K562 (cell line): Measurements from ENCODE around the gene ATP2A3. TPM values are rescaled to one million over a fixed set of nuclear protein-coding genes. Genes with fewer than 3 reads are reported as not detected.

Experiments
- BDP1 ChIP-seq: IDR thresholded peaks from 3 replicates; pipeline ENCODE4 v1.6.1; 2011; ENCODE audit not compliant: insufficient read length, insufficient read depth
- BHLHE40 ChIP-seq: IDR thresholded peaks from 2 replicates; pipeline ENCODE4 v1.6.1; 2011; ENCODE audit warnings: low read length, improper control_type of control experiment
- CBFA2T2 ChIP-seq: fragments of 450-650 bp; conservative IDR thresholded peaks from 2 replicates; pipeline ENCODE4 v1.6.1; 2017; ENCODE audit warnings: mild to moderate bottlenecking
- EGR1 ChIP-seq: fragments of 450-650 bp; conservative IDR thresholded peaks from 2 replicates; pipeline ENCODE4 v1.6.1; 2017; ENCODE audit warnings: mild to moderate bottlenecking
- EP300 ChIP-seq: IDR thresholded peaks from 2 replicates; pipeline ENCODE4 v1.6.1; 2012; ENCODE audit warnings: low read length, improper control_type of control experiment
- ETV6 ChIP-seq, 3 experiments: fragments of 150-350 bp in 1 of 3; sonication (generic) in 1 of 3; formaldehyde crosslinking in 1 of 3; IDR thresholded peaks; 2 replicates each; pipeline versions ENCODE4 v1.6.1 to v1.8.0; 2014 to 2022; ENCODE audit warnings: borderline replicate concordance in 2 of 3, low read depth in 2 of 3, antibody characterized with exemption in 1 of 3, low read length in 1 of 3, mild to moderate bottlenecking in 1 of 3, missing genetic modification reagents in 1 of 3
- KAT2B ChIP-seq: IDR thresholded peaks from one replicate; pipeline ENCODE4 v1.6.1; 2012; ENCODE audit warnings: low read depth, mild to moderate bottlenecking, control low read depth, inconsistent platforms, low read length, moderate library complexity
- MAZ ChIP-seq, 2 experiments: fragments of 450-650 bp in 1 of 2; sonication (generic) in 1 of 2; formaldehyde crosslinking; IDR thresholded peaks in 1 of 2; conservative IDR thresholded peaks in 1 of 2; 2 replicates each; pipeline versions ENCODE4 v1.4.0 to v1.5.0; 2020; ENCODE audit warnings: mild to moderate bottlenecking in 1 of 2, missing genetic modification reagents in 1 of 2
- VEZF1 ChIP-seq: fragments of 200-800 bp; sonication (Bioruptor generic); IDR thresholded peaks from 2 replicates; pipeline ENCODE4 v1.6.1; 2017; ENCODE audit warnings: missing genetic modification characterization, missing compliant biosample characterization
- polyA plus RNA-seq, 8 experiments: library from polyadenylated mRNA; depleted of rRNA in 4 of 8; stranded (reverse) in 5 of 8; unstranded in 3 of 8; fragments of >200 nt; fragmentation: Nextera tagmentation in 2 of 8; fragmentation: Illumina TruSeq in 1 of 8; extraction: Ambion mirVana in 2 of 8; extraction: Trizol in 1 of 8; gene quantifications; 2 replicates each; pipeline versions ENCODE4 v1.2.1 to v1.2.3, GENCODE V29; 2011 to 2014; ENCODE audit warnings: inconsistent platforms in 1 of 8, missing spikeins in 1 of 8
- total RNA-seq, 7 experiments: library from RNA; depleted of rRNA in 6 of 7; stranded (reverse); fragments of >200 nt in 6 of 7; fragmentation: Illumina TruSeq in 2 of 7; extraction: Trizol in 2 of 7; gene quantifications; 2 replicates each; pipeline versions ENCODE4 v1.2.1 to v1.2.3, GENCODE V29; 2011 to 2021; ENCODE audit warnings: low replicate concordance in 1 of 7
- TF ChIP-seq, protein P1 (sequence below): sonication (generic); formaldehyde crosslinking; IDR thresholded peaks from 2 replicates; pipeline ENCODE4 v1.5.0; 2020; ENCODE audit warnings: missing genetic modification reagents
- TF ChIP-seq, protein P2 (sequence below): fragments of 250-450 bp; sonication (Bioruptor Pico); IDR thresholded peaks from 2 replicates; pipeline ENCODE4 v1.4.0; 2020; ENCODE audit warnings: mild to moderate bottlenecking, moderate library complexity
- TF ChIP-seq, protein P3 (sequence below): sonication (generic); formaldehyde crosslinking; IDR thresholded peaks from 2 replicates; pipeline ENCODE4 v1.9.0; 2022; ENCODE audit warnings: mild to moderate bottlenecking, missing genetic modification reagents
- TF ChIP-seq, protein P4 (sequence below): fragments of 250-450 bp; sonication (Bioruptor Pico); IDR thresholded peaks from 2 replicates; pipeline ENCODE4 v1.8.0; 2021; ENCODE audit warnings: moderate library complexity, mild to moderate bottlenecking, inconsistent platforms
- TF ChIP-seq, protein P5 (sequence below), 2 experiments: IDR thresholded peaks in 1 of 2; conservative IDR thresholded peaks in 1 of 2; 2 replicates each; pipeline ENCODE4 v1.6.1; 2016; ENCODE audit warnings: low read depth in 2 of 2, mild to moderate bottlenecking in 1 of 2, missing compliant biosample characterization in 1 of 2, missing genetic modification characterization in 1 of 2, moderate library complexity in 1 of 2

ATP2A3 gene
- total and polyA plus RNA-seq, 9 of the 15 experiments (the other 6 are each of a cell fraction or from before 2014, with no cell fraction given), result 0.65 to 103 (median 31.3) TPM

- TF ChIP-seq, protein P1, sequence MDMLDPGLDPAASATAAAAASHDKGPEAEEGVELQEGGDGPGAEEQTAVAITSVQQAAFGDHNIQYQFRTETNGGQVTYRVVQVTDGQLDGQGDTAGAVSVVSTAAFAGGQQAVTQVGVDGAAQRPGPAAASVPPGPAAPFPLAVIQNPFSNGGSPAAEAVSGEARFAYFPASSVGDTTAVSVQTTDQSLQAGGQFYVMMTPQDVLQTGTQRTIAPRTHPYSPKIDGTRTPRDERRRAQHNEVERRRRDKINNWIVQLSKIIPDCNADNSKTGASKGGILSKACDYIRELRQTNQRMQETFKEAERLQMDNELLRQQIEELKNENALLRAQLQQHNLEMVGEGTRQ (CRISPR knock-in tag), result peak; percentile 56
- peak; percentile 82 to 83; a peak in 1 of 4 replicates for TF ChIP-seq ETV6 (IDR thresholded peaks at IDR 0.05; ENCODE audit: borderline replicate concordance in 1 of 2, low read depth in 2 of 2, low read length in 1 of 2)
- no peak for TF ChIP-seq ETV6 (CRISPR knock-in tag; IDR thresholded peaks at IDR 0.05; ENCODE audit: borderline replicate concordance)
- TF ChIP-seq, protein P2, sequence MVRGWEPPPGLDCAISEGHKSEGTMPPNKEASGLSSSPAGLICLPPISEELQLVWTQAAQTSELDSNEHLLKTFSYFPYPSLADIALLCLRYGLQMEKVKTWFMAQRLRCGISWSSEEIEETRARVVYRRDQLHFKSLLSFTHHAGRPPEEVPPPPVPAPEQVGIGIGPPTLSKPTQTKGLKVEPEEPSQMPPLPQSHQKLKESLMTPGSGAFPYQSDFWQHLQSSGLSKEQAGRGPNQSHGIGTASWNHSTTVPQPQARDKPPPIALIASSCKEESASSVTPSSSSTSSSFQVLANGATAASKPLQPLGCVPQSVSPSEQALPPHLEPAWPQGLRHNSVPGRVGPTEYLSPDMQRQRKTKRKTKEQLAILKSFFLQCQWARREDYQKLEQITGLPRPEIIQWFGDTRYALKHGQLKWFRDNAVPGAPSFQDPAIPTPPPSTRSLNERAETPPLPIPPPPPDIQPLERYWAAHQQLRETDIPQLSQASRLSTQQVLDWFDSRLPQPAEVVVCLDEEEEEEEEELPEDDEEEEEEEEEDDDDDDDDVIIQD (CRISPR knock-in tag), result no peak
- TF ChIP-seq VEZF1 (CRISPR knock-in tag), result peak; percentile 27; the same call in 1 of the 2 replicates
- TF ChIP-seq EGR1, result peak; percentile 50
- peak in 1 of 2 experiments; percentile 28; a peak in 1 of 4 replicates for TF ChIP-seq MAZ (CRISPR knock-in tag; conservative IDR thresholded peaks at IDR 0.05 in 1 of 2, IDR thresholded peaks at IDR 0.05 in 1 of 2)
- TF ChIP-seq KAT2B, result no peak
- TF ChIP-seq EP300, result peak; percentile 54
- TF ChIP-seq CBFA2T2, result peak; percentile 25
- no peak for TF ChIP-seq BDP1
- peak; percentile 65 for TF ChIP-seq BHLHE40
- TF ChIP-seq, protein P3, sequence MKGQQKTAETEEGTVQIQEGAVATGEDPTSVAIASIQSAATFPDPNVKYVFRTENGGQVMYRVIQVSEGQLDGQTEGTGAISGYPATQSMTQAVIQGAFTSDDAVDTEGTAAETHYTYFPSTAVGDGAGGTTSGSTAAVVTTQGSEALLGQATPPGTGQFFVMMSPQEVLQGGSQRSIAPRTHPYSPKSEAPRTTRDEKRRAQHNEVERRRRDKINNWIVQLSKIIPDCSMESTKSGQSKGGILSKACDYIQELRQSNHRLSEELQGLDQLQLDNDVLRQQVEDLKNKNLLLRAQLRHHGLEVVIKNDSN, result peak; percentile 63
- TF ChIP-seq, protein P4, sequence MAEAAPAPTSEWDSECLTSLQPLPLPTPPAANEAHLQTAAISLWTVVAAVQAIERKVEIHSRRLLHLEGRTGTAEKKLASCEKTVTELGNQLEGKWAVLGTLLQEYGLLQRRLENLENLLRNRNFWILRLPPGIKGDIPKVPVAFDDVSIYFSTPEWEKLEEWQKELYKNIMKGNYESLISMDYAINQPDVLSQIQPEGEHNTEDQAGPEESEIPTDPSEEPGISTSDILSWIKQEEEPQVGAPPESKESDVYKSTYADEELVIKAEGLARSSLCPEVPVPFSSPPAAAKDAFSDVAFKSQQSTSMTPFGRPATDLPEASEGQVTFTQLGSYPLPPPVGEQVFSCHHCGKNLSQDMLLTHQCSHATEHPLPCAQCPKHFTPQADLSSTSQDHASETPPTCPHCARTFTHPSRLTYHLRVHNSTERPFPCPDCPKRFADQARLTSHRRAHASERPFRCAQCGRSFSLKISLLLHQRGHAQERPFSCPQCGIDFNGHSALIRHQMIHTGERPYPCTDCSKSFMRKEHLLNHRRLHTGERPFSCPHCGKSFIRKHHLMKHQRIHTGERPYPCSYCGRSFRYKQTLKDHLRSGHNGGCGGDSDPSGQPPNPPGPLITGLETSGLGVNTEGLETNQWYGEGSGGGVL (CRISPR knock-in tag), result no peak
- TF ChIP-seq, protein P5, sequence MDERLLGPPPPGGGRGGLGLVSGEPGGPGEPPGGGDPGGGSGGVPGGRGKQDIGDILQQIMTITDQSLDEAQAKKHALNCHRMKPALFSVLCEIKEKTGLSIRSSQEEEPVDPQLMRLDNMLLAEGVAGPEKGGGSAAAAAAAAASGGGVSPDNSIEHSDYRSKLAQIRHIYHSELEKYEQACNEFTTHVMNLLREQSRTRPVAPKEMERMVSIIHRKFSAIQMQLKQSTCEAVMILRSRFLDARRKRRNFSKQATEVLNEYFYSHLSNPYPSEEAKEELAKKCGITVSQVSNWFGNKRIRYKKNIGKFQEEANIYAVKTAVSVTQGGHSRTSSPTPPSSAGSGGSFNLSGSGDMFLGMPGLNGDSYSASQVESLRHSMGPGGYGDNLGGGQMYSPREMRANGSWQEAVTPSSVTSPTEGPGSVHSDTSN (CRISPR knock-in tag; IDR thresholded peaks at IDR 0.05; ENCODE audit: low read depth), result peak; percentile 54
- TF ChIP-seq, protein P5 (tag; conservative IDR thresholded peaks at IDR 0.05; ENCODE audit: low read depth), result peak; percentile 91
Observed at GRCh38 chr17:3918372-3919122, 45.7 kb downstream of the ATP2A3 start (continued).
